Fibroblast of lung (primary cell): ENCODE data around the gene PUSL1. TPM values are rescaled to one million over a fixed set of nuclear protein-coding genes. Genes with fewer than 3 reads are reported as not detected.

Experiments
- DNase-seq, 2 donors: peaks; one replicate each; pipeline versions ENCODE4 v3.0.0 to v3.0.0-alpha.2; 2010; ENCODE audit warnings: low read depth in 2 of 2
- H2AFZ ChIP-seq: 2 replicates; pipeline ENCODE4 v1.5.1; 2012; ENCODE audit warnings: low read length, control low read depth, inconsistent platforms
- H3K27ac ChIP-seq: 2 replicates; pipeline ENCODE4 v1.5.1; 2011; ENCODE audit warnings: low read length, control low read depth; ENCODE audit not compliant: insufficient read depth
- H3K27me3 ChIP-seq: 2 replicates; pipeline ENCODE4 v1.5.1; 2011; ENCODE audit warnings: mild to moderate bottlenecking, low read length; ENCODE audit not compliant: control insufficient read depth, insufficient read depth
- H3K36me3 ChIP-seq: 2 replicates; pipeline ENCODE4 v1.5.1; 2011; ENCODE audit warnings: low read length; ENCODE audit not compliant: control insufficient read depth, insufficient read depth
- H3K4me1 ChIP-seq: 2 replicates; pipeline ENCODE4 v1.5.1; 2011; ENCODE audit warnings: low read length; ENCODE audit not compliant: control insufficient read depth, insufficient read depth; ENCODE audit errors: extremely low read depth
- H3K4me2 ChIP-seq: 2 replicates; pipeline ENCODE4 v1.5.1; 2011; ENCODE audit warnings: low read length, control low read depth; ENCODE audit not compliant: insufficient read depth; ENCODE audit errors: extremely low read depth
- H3K4me3 ChIP-seq, 4 experiments: fragments of 200-600 bp in 1 of 4; sonication (generic) in 1 of 4; replicated peaks in 1 of 4; 2 replicates each; pipeline ENCODE4 v1.5.1; 2011 to 2016; ENCODE audit warnings: low read length in 4 of 4, low read depth in 3 of 4, mild to moderate bottlenecking in 3 of 4, control low read depth in 2 of 4, inconsistent platforms in 1 of 4, mixed read lengths in 1 of 4; ENCODE audit not compliant: insufficient read depth in 1 of 4; ENCODE audit errors: control extremely low read depth in 1 of 4
- H3K79me2 ChIP-seq: 2 replicates; pipeline ENCODE4 v1.5.1; 2012; ENCODE audit warnings: mild to moderate bottlenecking, low read length, inconsistent platforms; ENCODE audit not compliant: control insufficient read depth, insufficient read depth
- H3K9ac ChIP-seq: 2 replicates; pipeline ENCODE4 v1.5.1; 2011; ENCODE audit warnings: mild to moderate bottlenecking, low read length, control low read depth; ENCODE audit not compliant: insufficient read depth
- H3K9me3 ChIP-seq: 2 replicates; pipeline ENCODE4 v1.5.1; 2012; ENCODE audit warnings: low read depth, low read length; ENCODE audit not compliant: control insufficient read depth, insufficient read depth
- H4K20me1 ChIP-seq: 2 replicates; pipeline ENCODE4 v1.5.1; 2011; ENCODE audit warnings: low read length; ENCODE audit not compliant: control insufficient read depth, insufficient read depth; ENCODE audit errors: extremely low read depth
- EZH2 ChIP-seq: IDR thresholded peaks from 2 replicates; pipeline ENCODE4 v1.5.1; 2012; ENCODE audit warnings: low read length, control low read depth, mild to moderate bottlenecking; ENCODE audit errors: missing control alignments
- polyA minus RNA-seq: library from RNA; depleted of rRNA, polyadenylated mRNA; stranded (reverse); fragments of >200 nt; gene quantifications from 2 replicates; pipeline ENCODE4 v1.2.3, GENCODE V29; 2011; ENCODE audit warnings: low replicate concordance
- polyA plus RNA-seq, 2 donors: library from polyadenylated mRNA; depleted of rRNA in 1 of 2; stranded (reverse) in 1 of 2; unstranded in 1 of 2; fragments of >200 nt; gene quantifications; 2 replicates each; pipeline ENCODE4 v1.2.1, GENCODE V29; 2011 to 2012; ENCODE audit warnings: missing spikeins in 1 of 2
- total RNA-seq: library from RNA; depleted of rRNA; stranded (reverse); fragments of >200 nt; gene quantifications from 2 replicates; pipeline ENCODE4 v1.2.1, GENCODE V29; 2014
- TF ChIP-seq, protein P1 (sequence below), 2 donors: IDR thresholded peaks in 1 of 2; conservative IDR thresholded peaks in 1 of 2; 1 replicate in 1 of 2; 2 replicates in 1 of 2; pipeline ENCODE4 v1.5.1; 2011 to 2012; ENCODE audit warnings: low read length in 2 of 2, control low read depth in 1 of 2, inconsistent platforms in 1 of 2, low read depth in 1 of 2, mild to moderate bottlenecking in 1 of 2

The PUSL1 gene, protein sequence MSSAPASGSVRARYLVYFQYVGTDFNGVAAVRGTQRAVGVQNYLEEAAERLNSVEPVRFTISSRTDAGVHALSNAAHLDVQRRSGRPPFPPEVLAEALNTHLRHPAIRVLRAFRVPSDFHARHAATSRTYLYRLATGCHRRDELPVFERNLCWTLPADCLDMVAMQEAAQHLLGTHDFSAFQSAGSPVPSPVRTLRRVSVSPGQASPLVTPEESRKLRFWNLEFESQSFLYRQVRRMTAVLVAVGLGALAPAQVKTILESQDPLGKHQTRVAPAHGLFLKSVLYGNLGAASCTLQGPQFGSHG
- total RNA-seq (12.7 and 13.1 TPM in 2 replicates), polyA plus RNA-seq (7.1 and 9.6 TPM in 2 replicates), polyA minus RNA-seq (14.7 and 16.3 TPM in 2 replicates)
- 13.6 and 21.6 TPM in 2 replicates for polyA plus RNA-seq (2012)

DNA sequence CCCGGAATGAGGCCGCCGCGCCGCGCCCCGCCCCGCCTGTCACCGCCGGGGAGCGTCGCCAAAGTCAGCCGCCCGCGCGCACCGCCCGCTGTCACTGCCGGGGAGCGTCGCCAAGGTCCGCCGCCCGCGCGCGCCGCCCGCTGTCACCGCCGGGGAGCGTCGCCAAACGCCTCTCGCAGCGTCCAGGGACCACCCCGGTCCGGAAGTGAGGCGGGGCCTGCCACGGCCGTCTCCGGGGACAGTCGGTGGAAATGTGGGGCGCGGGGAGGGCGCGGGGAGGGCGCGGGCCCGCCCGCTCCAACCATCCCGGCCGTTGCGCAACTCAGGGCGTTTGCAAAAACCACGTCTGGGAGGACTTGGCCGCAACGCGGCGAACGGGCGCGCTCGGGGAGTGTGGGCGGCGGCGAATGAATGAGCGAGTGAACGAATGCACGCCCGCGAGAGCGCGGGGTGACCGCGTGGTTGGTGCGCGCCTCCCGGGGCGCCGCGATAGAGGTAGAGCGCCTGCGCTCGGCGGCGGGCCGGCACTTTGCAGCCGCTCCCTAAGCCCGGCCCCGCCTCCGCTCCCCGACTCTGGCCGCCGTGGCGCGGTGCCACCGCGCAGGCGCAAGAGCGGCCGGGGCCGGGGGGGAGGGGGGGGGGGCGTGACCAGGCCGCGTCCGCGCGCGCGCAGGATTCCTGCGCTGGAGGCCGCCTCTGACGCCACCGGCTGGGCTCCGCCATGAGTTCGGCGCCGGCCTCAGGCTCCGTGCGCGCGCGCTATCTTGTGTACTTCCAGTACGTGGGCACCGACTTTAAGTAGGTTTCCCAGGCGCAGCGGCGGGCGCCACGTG is at the start of gene PUSL1, which contains the start of gene ACAP3:
Gene PUSL1 (plus strand): TSS at position 675 of the 833 bp plus-strand sequence. CDS start 47 bp downstream, at position 722.
Gene ACAP3 (minus strand): TSS at position 8 of the 833 bp plus-strand sequence. CDS start 115 bp downstream, outside the sequence.
- H3K27ac ChIP-seq: peak within 1 kb of the TSS; percentile 79
- peak within 1 kb of the TSS; percentile 99 for H3K4me2 ChIP-seq
- H3K9ac ChIP-seq: peak within 1 kb of the TSS; percentile 90
- H3K79me2 ChIP-seq: peaks cover 45% of the 10 kb centered on the region
- peaks cover 24% of the 10 kb centered on the region for H3K36me3 ChIP-seq
- no peaks in the 10 kb centered on the region for H3K27me3 ChIP-seq
- DNase-seq: peak; percentile 91 to 96
- no peak for TF ChIP-seq EZH2
- TF ChIP-seq, protein P1, sequence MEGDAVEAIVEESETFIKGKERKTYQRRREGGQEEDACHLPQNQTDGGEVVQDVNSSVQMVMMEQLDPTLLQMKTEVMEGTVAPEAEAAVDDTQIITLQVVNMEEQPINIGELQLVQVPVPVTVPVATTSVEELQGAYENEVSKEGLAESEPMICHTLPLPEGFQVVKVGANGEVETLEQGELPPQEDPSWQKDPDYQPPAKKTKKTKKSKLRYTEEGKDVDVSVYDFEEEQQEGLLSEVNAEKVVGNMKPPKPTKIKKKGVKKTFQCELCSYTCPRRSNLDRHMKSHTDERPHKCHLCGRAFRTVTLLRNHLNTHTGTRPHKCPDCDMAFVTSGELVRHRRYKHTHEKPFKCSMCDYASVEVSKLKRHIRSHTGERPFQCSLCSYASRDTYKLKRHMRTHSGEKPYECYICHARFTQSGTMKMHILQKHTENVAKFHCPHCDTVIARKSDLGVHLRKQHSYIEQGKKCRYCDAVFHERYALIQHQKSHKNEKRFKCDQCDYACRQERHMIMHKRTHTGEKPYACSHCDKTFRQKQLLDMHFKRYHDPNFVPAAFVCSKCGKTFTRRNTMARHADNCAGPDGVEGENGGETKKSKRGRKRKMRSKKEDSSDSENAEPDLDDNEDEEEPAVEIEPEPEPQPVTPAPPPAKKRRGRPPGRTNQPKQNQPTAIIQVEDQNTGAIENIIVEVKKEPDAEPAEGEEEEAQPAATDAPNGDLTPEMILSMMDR (conservative IDR thresholded peaks at IDR 0.05 in 1 of 2, IDR thresholded peaks at IDR 0.05 in 1 of 2; ENCODE audit: low read depth in 1 of 2, low read length in 2 of 2): no peak
- peak within 1 kb of the TSS; percentile 20 for H2AFZ ChIP-seq
- peak within 1 kb of the TSS; percentile 66 to 84 (median 83) for H3K4me3 ChIP-seq
- no peaks in the 10 kb centered on the region for H3K9me3 ChIP-seq
- peaks cover 23% of the 10 kb centered on the region for H3K4me1 ChIP-seq
- H4K20me1 ChIP-seq: no peaks in the 10 kb centered on the region

DNA sequence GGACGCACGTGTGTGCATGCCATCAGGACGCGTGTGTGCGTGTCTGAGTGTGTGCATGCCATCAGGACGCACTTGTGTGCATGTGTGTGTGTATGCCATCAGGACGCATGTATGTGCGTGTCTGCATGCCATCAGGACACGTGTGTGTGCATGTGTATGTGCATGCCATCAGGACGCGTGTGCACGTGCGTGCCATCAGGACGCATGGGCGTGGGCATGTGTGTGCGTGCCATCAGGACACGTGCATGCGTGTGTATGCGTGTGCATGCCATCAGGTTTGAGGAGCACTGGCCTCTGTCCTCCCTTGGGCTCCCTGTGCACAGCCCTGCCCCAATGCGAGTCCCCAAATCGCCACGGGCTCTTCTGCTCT is 49.3 kb upstream of the PUSL1 start:
- Histone ChIP-seq H3K27me3 (no peaks in the 10 kb centered on the region), H3K4me3 (no peak overlapping the region), H2AFZ (no peak overlapping the region), H3K36me3 (peaks cover 42% of the 10 kb centered on the region), H3K9me3 (no peaks in the 10 kb centered on the region), H3K79me2 (peaks cover 43% of the 10 kb centered on the region), H3K4me2 (no peak overlapping the region), H3K9ac (no peak overlapping the region), H3K4me1 (peaks cover 5% of the 10 kb centered on the region), H4K20me1 (no peaks in the 10 kb centered on the region), H3K27ac (no peak overlapping the region)
- no peak for DNase-seq
- TF ChIP-seq, protein P1 (conservative IDR thresholded peaks at IDR 0.05 in 1 of 2, IDR thresholded peaks at IDR 0.05 in 1 of 2; ENCODE audit: low read depth in 1 of 2, low read length in 2 of 2): no peak
- no peak for TF ChIP-seq EZH2

DNA sequence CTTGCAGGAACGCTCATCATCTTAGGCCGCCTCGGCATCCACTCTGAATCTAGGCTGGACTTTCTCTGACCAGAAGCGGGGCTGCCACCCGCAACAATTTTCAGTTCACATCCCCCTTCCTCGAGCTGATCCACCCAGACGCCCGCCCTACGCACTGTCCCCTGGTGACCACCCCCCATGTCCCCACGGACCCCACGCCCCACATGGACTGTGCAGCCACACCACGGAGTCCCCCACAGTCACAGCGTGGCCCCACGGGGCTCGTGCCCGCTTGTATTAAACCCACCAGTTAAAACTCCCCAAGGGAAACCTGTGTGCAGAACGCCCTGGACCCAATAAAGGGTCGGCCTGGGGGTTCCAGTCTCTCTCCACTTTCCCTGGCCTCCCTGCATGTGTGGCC is 48.9 kb upstream of the PUSL1 start:
- TF ChIP-seq EZH2: no peak
- TF ChIP-seq, protein P1 (conservative IDR thresholded peaks at IDR 0.05 in 1 of 2, IDR thresholded peaks at IDR 0.05 in 1 of 2; ENCODE audit: low read depth in 1 of 2, low read length in 2 of 2): no peak
- Histone ChIP-seq H3K9ac (no peak overlapping the region), H3K4me3 (no peak overlapping the region), H3K4me2 (no peak overlapping the region), H3K27me3 (no peaks in the 10 kb centered on the region), H4K20me1 (no peaks in the 10 kb centered on the region), H3K27ac (peak overlapping the region; percentile 23), H3K79me2 (peaks cover 45% of the 10 kb centered on the region), H3K36me3 (peaks cover 41% of the 10 kb centered on the region), H3K9me3 (no peaks in the 10 kb centered on the region), H2AFZ (no peak overlapping the region), H3K4me1 (peaks cover 9% of the 10 kb centered on the region)
- DNase-seq: no peak
